Measurements from ENCODE around the gene TMC4. TPM values are rescaled to one million over a fixed set of nuclear protein-coding genes. Genes with fewer than 3 reads are reported as not detected.

TMC4 gene
- total and polyA plus RNA-seq, 2 experiments from 2014 or later, result 40.3 to 94.4 TPM

GRCh38 chr19:54128441-54128725 is 44.6 kb downstream of the TMC4 start:
- 95% methylated on average over 11 of the region's 20 CpGs for WGBS (ENCODE audit: low lambda C conversion rate, missing lambda C conversion rate)

GRCh38 chr19:54127688-54128440 is 45.1 kb downstream of the TMC4 start:
- WGBS (ENCODE audit: low lambda C conversion rate, missing lambda C conversion rate), result 90% methylated on average over 28 of the region's 44 CpGs
- no peaks in the 10 kb centered on the region for H3K4me1 ChIP-seq (ENCODE audit: insufficient read depth)
- H3K4me3 ChIP-seq, result no peak overlapping the region
- no peaks in the 10 kb centered on the region for H3K36me3 ChIP-seq (replicated peaks; ENCODE audit: insufficient read depth, low read depth)
- no peak for TF ChIP-seq EZH2phosphoT487 (IDR thresholded peaks at IDR 0.05; ENCODE audit: low read depth, severe bottlenecking, unreplicated experiment)
- no peak for TF ChIP-seq CTCF (IDR thresholded peaks at IDR 0.05; ENCODE audit: poor library complexity)
- no peak for TF ChIP-seq EZH2 (IDR thresholded peaks at IDR 0.05; ENCODE audit: borderline replicate concordance)
- H3K27me3 ChIP-seq, result no peaks in the 10 kb centered on the region
- H4K20me1 ChIP-seq (ENCODE audit: insufficient read depth, poor library complexity, severe bottlenecking), result no peaks in the 10 kb centered on the region
- DNase-seq (ENCODE audit: low spot score), result no peak
- no peaks in the 10 kb centered on the region for H3K9me3 ChIP-seq (ENCODE audit: low read depth)
- no peaks in the 10 kb centered on the region for H3K9me2 ChIP-seq (replicated peaks; ENCODE audit: insufficient read depth)
- no peak overlapping the region for H2AFZ ChIP-seq
- H3K79me2 ChIP-seq, result no peaks in the 10 kb centered on the region
- no peak overlapping the region for H3K27ac ChIP-seq
- H3K4me2 ChIP-seq, result no peak overlapping the region

More at GRCh38 chr19:54128441-54128725, 44.6 kb downstream of the TMC4 start:
- Histone ChIP-seq H2AFZ (no peak overlapping the region), H3K27ac (no peak overlapping the region), H3K4me3 (no peak overlapping the region), H3K27me3 (no peaks in the 10 kb centered on the region), H4K20me1 (ENCODE audit: insufficient read depth, poor library complexity, severe bottlenecking) (no peaks in the 10 kb centered on the region), H3K9me3 (ENCODE audit: low read depth) (no peaks in the 10 kb centered on the region), H3K79me2 (no peaks in the 10 kb centered on the region), H3K4me1 (ENCODE audit: insufficient read depth) (no peaks in the 10 kb centered on the region), H3K36me3 (replicated peaks; ENCODE audit: insufficient read depth, low read depth) (no peaks in the 10 kb centered on the region), H3K4me2 (no peak overlapping the region), H3K9me2 (replicated peaks; ENCODE audit: insufficient read depth) (no peaks in the 10 kb centered on the region)
- no peak for TF ChIP-seq CTCF (IDR thresholded peaks at IDR 0.05; ENCODE audit: poor library complexity)
- DNase-seq (ENCODE audit: low spot score), result no peak

GRCh38 chr19:54125713-54126112 is 47.2 kb downstream of the TMC4 start:
- WGBS (ENCODE audit: low lambda C conversion rate, missing lambda C conversion rate), result 98% methylated on average over 9 of the region's 9 CpGs
- Histone ChIP-seq H3K9me3 (ENCODE audit: low read depth) (no peaks in the 10 kb centered on the region), H3K36me3 (replicated peaks; ENCODE audit: insufficient read depth, low read depth) (no peaks in the 10 kb centered on the region), H3K4me1 (ENCODE audit: insufficient read depth) (no peaks in the 10 kb centered on the region), H3K79me2 (no peaks in the 10 kb centered on the region), H3K27ac (no peak overlapping the region), H4K20me1 (ENCODE audit: insufficient read depth, poor library complexity, severe bottlenecking) (no peaks in the 10 kb centered on the region), H3K9me2 (replicated peaks; ENCODE audit: insufficient read depth) (no peaks in the 10 kb centered on the region), H3K27me3 (no peaks in the 10 kb centered on the region), H3K4me3 (no peak overlapping the region), H2AFZ (no peak overlapping the region), H3K4me2 (no peak overlapping the region)
- TF ChIP-seq EZH2phosphoT487 (IDR thresholded peaks at IDR 0.05; ENCODE audit: low read depth, severe bottlenecking, unreplicated experiment), result no peak
- TF ChIP-seq CTCF (IDR thresholded peaks at IDR 0.05; ENCODE audit: poor library complexity), result no peak
- DNase-seq (ENCODE audit: low spot score), result no peak

- TF ChIP-seq CTCF (IDR thresholded peaks at IDR 0.05; ENCODE audit: poor library complexity), result no peak
- TF ChIP-seq EZH2phosphoT487 (IDR thresholded peaks at IDR 0.05; ENCODE audit: low read depth, severe bottlenecking, unreplicated experiment), result no peak
- TF ChIP-seq EZH2 (IDR thresholded peaks at IDR 0.05; ENCODE audit: borderline replicate concordance), result no peak
- DNase-seq (ENCODE audit: low spot score), result no peak
- H3K27me3 ChIP-seq, result no peaks in the 10 kb centered on the region
- H3K79me2 ChIP-seq, result no peaks in the 10 kb centered on the region
- H3K4me2 ChIP-seq, result no peak overlapping the region
- H3K27ac ChIP-seq, result no peak overlapping the region
- H3K9me2 ChIP-seq (replicated peaks; ENCODE audit: insufficient read depth), result no peaks in the 10 kb centered on the region
- no peak overlapping the region for H3K4me3 ChIP-seq
- 94% methylated on average over 16 of the region's 19 CpGs for WGBS (ENCODE audit: low lambda C conversion rate, missing lambda C conversion rate)
- no peaks in the 10 kb centered on the region for H3K36me3 ChIP-seq (replicated peaks; ENCODE audit: insufficient read depth, low read depth)
- H3K4me1 ChIP-seq (ENCODE audit: insufficient read depth), result no peaks in the 10 kb centered on the region
- H4K20me1 ChIP-seq (ENCODE audit: insufficient read depth, poor library complexity, severe bottlenecking), result no peaks in the 10 kb centered on the region
- no peak overlapping the region for H2AFZ ChIP-seq
- no peaks in the 10 kb centered on the region for H3K9me3 ChIP-seq (ENCODE audit: low read depth)
These were observed 48.6 kb downstream of the TMC4 start for GRCh38 chr19:54124393-54124792.

Data from hepatocyte (in vitro differentiated cells).